ENCODE measurements around the gene KSR1. TPM values are rescaled to one million over a fixed set of nuclear protein-coding genes. Genes with fewer than 3 reads are reported as not detected.

The KSR1 gene
- total RNA-seq, 1 donor from 2014 or later: 90.2 TPM

DNA sequence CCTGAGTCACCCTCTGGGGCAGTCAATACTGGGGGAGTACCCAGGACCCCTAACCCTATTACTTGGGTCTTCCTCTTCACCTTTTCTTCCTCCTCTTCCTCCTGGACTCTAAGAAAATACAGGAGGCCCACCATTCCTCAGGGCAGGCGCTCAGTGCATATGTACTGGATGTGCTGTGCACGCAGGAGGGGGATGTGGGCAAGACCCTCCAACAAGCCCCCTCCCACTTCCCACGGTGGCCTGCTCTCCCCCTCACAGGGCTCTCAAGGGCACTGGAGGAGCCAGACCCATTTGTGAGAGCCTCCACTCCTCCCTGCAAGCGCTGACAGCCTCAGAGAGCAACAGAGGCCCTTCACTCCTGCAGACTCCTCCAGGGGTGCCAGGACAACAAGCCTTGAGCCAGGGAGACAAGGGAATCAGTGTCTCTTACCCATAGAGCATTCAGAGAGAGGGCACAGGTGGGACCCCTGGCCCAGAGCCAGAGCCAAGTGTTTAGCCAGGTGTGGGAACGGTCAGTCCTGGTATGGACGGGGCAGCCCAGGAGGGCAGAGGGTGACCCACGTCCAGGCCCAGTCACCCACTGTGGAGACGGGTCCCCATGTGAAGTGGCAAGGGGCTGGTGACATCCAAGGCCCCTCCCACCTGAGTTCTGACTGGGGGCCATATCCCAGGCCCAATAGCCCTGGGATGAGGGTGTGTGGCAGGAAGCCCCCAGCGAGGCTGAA, 27.3 kb upstream of the KSR1 start:
- no peak overlapping the region for H3K27ac ChIP-seq (ENCODE audit: low read depth, low read length)
- FAIRE-seq (no peak), DNase-seq (ENCODE audit: low read depth) (no peak)
- no peak for TF ChIP-seq EZH2 (IDR thresholded peaks at IDR 0.05; ENCODE audit: insufficient read depth, low read length)
- TF ChIP-seq, protein P1, sequence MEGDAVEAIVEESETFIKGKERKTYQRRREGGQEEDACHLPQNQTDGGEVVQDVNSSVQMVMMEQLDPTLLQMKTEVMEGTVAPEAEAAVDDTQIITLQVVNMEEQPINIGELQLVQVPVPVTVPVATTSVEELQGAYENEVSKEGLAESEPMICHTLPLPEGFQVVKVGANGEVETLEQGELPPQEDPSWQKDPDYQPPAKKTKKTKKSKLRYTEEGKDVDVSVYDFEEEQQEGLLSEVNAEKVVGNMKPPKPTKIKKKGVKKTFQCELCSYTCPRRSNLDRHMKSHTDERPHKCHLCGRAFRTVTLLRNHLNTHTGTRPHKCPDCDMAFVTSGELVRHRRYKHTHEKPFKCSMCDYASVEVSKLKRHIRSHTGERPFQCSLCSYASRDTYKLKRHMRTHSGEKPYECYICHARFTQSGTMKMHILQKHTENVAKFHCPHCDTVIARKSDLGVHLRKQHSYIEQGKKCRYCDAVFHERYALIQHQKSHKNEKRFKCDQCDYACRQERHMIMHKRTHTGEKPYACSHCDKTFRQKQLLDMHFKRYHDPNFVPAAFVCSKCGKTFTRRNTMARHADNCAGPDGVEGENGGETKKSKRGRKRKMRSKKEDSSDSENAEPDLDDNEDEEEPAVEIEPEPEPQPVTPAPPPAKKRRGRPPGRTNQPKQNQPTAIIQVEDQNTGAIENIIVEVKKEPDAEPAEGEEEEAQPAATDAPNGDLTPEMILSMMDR (IDR thresholded peaks at IDR 0.05; ENCODE audit: insufficient read depth, low read depth, low read length): no peak
- H3K27ac Mint-ChIP-seq (ENCODE audit: unreplicated experiment): peak overlapping the region; percentile 6
- no peaks in the 10 kb centered on the region for H3K27me3 ChIP-seq (ENCODE audit: insufficient read depth, low read length)
- no peaks in the 10 kb centered on the region for H3K9me3 ChIP-seq (ENCODE audit: insufficient read depth, low read depth, low read length)
- peaks cover 3% of the 10 kb centered on the region for H3K27me3 Mint-ChIP-seq (ENCODE audit: low read depth, unreplicated experiment)
- H3K36me3 Mint-ChIP-seq (ENCODE audit: low read depth, unreplicated experiment): no peaks in the 10 kb centered on the region
- no peak overlapping the region for H3K4me2 ChIP-seq (ENCODE audit: low read length)
- H3K4me3 ChIP-seq (ENCODE audit: insufficient read depth, low read depth, low read length): no peak overlapping the region
- H3K9ac ChIP-seq (ENCODE audit: low read length): no peak overlapping the region
- no peaks in the 10 kb centered on the region for H3K4me1 ChIP-seq (ENCODE audit: insufficient read depth, low read length)
- no peak overlapping the region for H3K4me3 Mint-ChIP-seq (ENCODE audit: unreplicated experiment)
- H2AFZ ChIP-seq (ENCODE audit: low read depth, low read length): no peak overlapping the region
- H3K79me2 ChIP-seq (ENCODE audit: insufficient read depth, low read length): no peaks in the 10 kb centered on the region
- peaks cover 1% of the 10 kb centered on the region for H3K4me1 Mint-ChIP-seq (ENCODE audit: low read depth, unreplicated experiment)
- H3K36me3 ChIP-seq (ENCODE audit: insufficient read depth, low read length): no peaks in the 10 kb centered on the region
- H4K20me1 ChIP-seq (ENCODE audit: insufficient read depth, low read length): no peaks in the 10 kb centered on the region
- peaks cover 8% of the 10 kb centered on the region for H3K9me3 Mint-ChIP-seq (ENCODE audit: unreplicated experiment)

DNA sequence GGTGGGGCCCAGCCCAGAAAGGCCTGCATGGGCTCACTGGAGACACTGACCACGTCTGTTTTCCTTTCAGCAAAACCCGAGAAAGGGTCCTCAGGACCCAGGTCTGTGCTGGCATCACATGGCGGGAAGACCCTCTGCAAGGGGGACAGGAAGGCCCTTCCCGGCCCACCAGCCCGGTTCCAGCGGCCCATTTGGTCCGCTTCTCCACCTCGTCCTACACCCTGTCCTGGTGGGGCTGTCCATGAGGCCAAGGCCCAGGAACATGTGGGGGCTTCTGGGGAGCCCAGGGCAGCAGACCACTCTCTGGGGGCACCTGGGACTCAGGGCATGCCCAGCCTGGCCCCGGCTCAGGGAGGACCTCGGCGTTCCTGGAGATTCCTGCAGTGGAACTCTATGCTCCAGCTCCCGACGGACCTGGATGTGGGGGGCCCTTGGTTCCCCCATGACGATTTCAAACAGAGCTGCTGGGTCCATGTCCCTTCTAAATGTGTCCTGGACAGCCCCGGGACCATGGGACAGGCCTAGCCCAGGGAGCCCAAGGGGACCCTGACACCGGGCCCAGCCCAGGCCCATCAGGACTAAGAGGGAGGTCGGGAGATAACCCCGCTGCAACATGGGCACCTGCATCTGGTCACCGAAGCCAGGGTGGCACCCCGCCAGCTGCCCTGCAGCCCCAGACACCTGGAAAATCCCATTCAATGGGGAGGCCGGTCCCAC, 26.4 kb upstream of the KSR1 start:
- no peaks in the 10 kb centered on the region for H3K79me2 ChIP-seq (ENCODE audit: insufficient read depth, low read length)
- no peak overlapping the region for H3K9ac ChIP-seq (ENCODE audit: low read length)
- H3K27me3 ChIP-seq (ENCODE audit: insufficient read depth, low read length): no peaks in the 10 kb centered on the region
- H3K4me1 ChIP-seq (ENCODE audit: insufficient read depth, low read length): no peaks in the 10 kb centered on the region
- no peak for DNase-seq (ENCODE audit: low read depth)
- no peak overlapping the region for H3K27ac Mint-ChIP-seq (ENCODE audit: unreplicated experiment)
- H3K4me3 ChIP-seq (ENCODE audit: insufficient read depth, low read depth, low read length): no peak overlapping the region
- H3K4me1 Mint-ChIP-seq (ENCODE audit: low read depth, unreplicated experiment): peaks cover 1% of the 10 kb centered on the region
- H3K9me3 Mint-ChIP-seq (ENCODE audit: unreplicated experiment): peaks cover 8% of the 10 kb centered on the region
- H3K4me2 ChIP-seq (ENCODE audit: low read length): no peak overlapping the region
- peaks cover 3% of the 10 kb centered on the region for H3K27me3 Mint-ChIP-seq (ENCODE audit: low read depth, unreplicated experiment)
- TF ChIP-seq, protein P1 (IDR thresholded peaks at IDR 0.05; ENCODE audit: insufficient read depth, low read depth, low read length): no peak
- TF ChIP-seq EZH2 (IDR thresholded peaks at IDR 0.05; ENCODE audit: insufficient read depth, low read length): no peak
- no peaks in the 10 kb centered on the region for H3K9me3 ChIP-seq (ENCODE audit: insufficient read depth, low read depth, low read length)
- H3K36me3 Mint-ChIP-seq (ENCODE audit: low read depth, unreplicated experiment): no peaks in the 10 kb centered on the region
- no peak overlapping the region for H3K4me3 Mint-ChIP-seq (ENCODE audit: unreplicated experiment)
- no peak for FAIRE-seq
- H3K27ac ChIP-seq (ENCODE audit: low read depth, low read length): no peak overlapping the region
- no peaks in the 10 kb centered on the region for H4K20me1 ChIP-seq (ENCODE audit: insufficient read depth, low read length)
- no peak overlapping the region for H2AFZ ChIP-seq (ENCODE audit: low read depth, low read length)
- H3K36me3 ChIP-seq (ENCODE audit: insufficient read depth, low read length): no peaks in the 10 kb centered on the region
